Endothelial cell of umbilical vein (primary cell): ENCODE results near the gene PROKR2.

Experiments used
- CTCF ChIP-seq, 2 donors: IDR thresholded peaks; 1 replicate in 1 of 2; 2 replicates in 1 of 2; pipeline ENCODE4 v1.5.1; 2011; ENCODE audit warnings: low read length in 2 of 2, mild to moderate bottlenecking in 2 of 2, moderate library complexity in 2 of 2, control low read depth in 1 of 2, inconsistent platforms in 1 of 2, low read depth in 1 of 2; ENCODE audit not compliant: insufficient read depth in 1 of 2; ENCODE audit errors: extremely low read depth in 1 of 2
- EZH2 ChIP-seq: IDR thresholded peaks from 2 replicates; pipeline ENCODE4 v1.6.1; 2012; ENCODE audit warnings: borderline replicate concordance, low read depth, mild to moderate bottlenecking, moderate library complexity, low read length, inconsistent platforms; ENCODE audit not compliant: severe bottlenecking
- POLR2A ChIP-seq: IDR thresholded peaks from 2 replicates; pipeline ENCODE4 v1.6.1; 2012; ENCODE audit warnings: low read depth, mild to moderate bottlenecking, control low read depth, low read length
- POLR2AphosphoS5 ChIP-seq: IDR thresholded peaks from 2 replicates; pipeline ENCODE4 v1.6.1; 2012; ENCODE audit warnings: low read depth, mild to moderate bottlenecking, control low read depth, low read length, moderate library complexity; ENCODE audit not compliant: insufficient read depth

GRCh38 chr20:5312518-5312917 lies 4.2 kb downstream of the PROKR2 start:
- TF ChIP-seq CTCF (IDR thresholded peaks at IDR 0.05; ENCODE audit: extremely low read depth in 1 of 2, insufficient read depth in 1 of 2, low read depth in 1 of 2, low read length in 2 of 2) (no peak), POLR2A (no peak), EZH2 (no peak), POLR2AphosphoS5 (no peak)
